WTC11 (cell line): ENCODE results near the gene ITGA8. TPM values are rescaled to one million over a fixed set of nuclear protein-coding genes. Genes with fewer than 3 reads are reported as not detected.

Source experiments
- ATAC-seq: fragments of 200-7000 bp; cut with Tn5 transposase; 2 replicates; pipeline ENCODE4 v1.10.0; 2021; ENCODE audit warnings: mild to moderate bottlenecking, moderate library complexity
- CTCF ChIA-PET: fragments of 300-600 bp; sonication (Branson Sonifier 250); formaldehyde crosslinking; loops from one replicate; lab custom pipeline; 2021; ENCODE audit warnings: antibody characterized with exemption; lab: Charles Lee
- POLR2A ChIA-PET: fragments of 350-600 bp; sonication (Branson Sonifier 250); formaldehyde crosslinking; loops from one replicate; lab custom pipeline; 2021; ENCODE audit warnings: antibody characterized with exemption; lab: Charles Lee
- DNase-seq: peaks from one replicate; pipeline ENCODE4 v3.0.0; 2021; ENCODE audit warnings: low spot score
- H3K27ac Mint-ChIP-seq: 2 replicates; pipeline ENCODE4 v1.8.0; 2021; ENCODE audit warnings: mixed read lengths
- H3K27me3 Mint-ChIP-seq: 2 replicates; pipeline ENCODE4 v1.8.0; 2021; ENCODE audit warnings: low read depth, mild to moderate bottlenecking, moderate library complexity, mixed read lengths
- H3K36me3 Mint-ChIP-seq: 2 replicates; pipeline ENCODE4 v1.8.0; 2021; ENCODE audit warnings: mixed read lengths
- H3K4me1 Mint-ChIP-seq: 2 replicates; pipeline ENCODE4 v1.8.0; 2022; ENCODE audit warnings: mixed read lengths
- H3K4me3 Mint-ChIP-seq: 2 replicates; pipeline ENCODE4 v1.8.0; 2021; ENCODE audit warnings: mild to moderate bottlenecking, moderate library complexity, mixed read lengths
- H3K9me3 Mint-ChIP-seq: 2 replicates; pipeline ENCODE4 v1.8.0; 2021; ENCODE audit warnings: mixed read lengths
- FOXJ3 ChIP-seq: sonication (generic); formaldehyde crosslinking; IDR thresholded peaks from 2 replicates; pipeline ENCODE4 v1.9.0; 2021; ENCODE audit warnings: missing genetic modification reagents, mild to moderate bottlenecking, borderline replicate concordance
- NFATC4 ChIP-seq: fragments of 250-450 bp; sonication (Bioruptor Pico); IDR thresholded peaks from 2 replicates; pipeline ENCODE4 v1.9.0; 2021; ENCODE audit warnings: mild to moderate bottlenecking
- NR1H2 ChIP-seq: sonication (generic); formaldehyde crosslinking; IDR thresholded peaks from 2 replicates; pipeline ENCODE4 v1.9.0; 2021; ENCODE audit warnings: mild to moderate bottlenecking, moderate library complexity, missing genetic modification reagents
- PRRX2 ChIP-seq: fragments of 250-450 bp; sonication (Bioruptor Pico); IDR thresholded peaks from 2 replicates; pipeline ENCODE4 v1.8.0; 2021; ENCODE audit warnings: mild to moderate bottlenecking
- RORB ChIP-seq: fragments of 250-450 bp; sonication (Bioruptor Pico); IDR thresholded peaks from 2 replicates; pipeline ENCODE4 v1.9.0; 2021; ENCODE audit warnings: mild to moderate bottlenecking
- SMAD3 ChIP-seq: sonication (generic); formaldehyde crosslinking; IDR thresholded peaks from 2 replicates; pipeline ENCODE4 v1.8.0; 2022; ENCODE audit warnings: missing genetic modification reagents, mild to moderate bottlenecking, borderline replicate concordance
- TEAD4 ChIP-seq: sonication (generic); formaldehyde crosslinking; IDR thresholded peaks from 2 replicates; pipeline ENCODE4 v1.8.0; 2022; ENCODE audit warnings: mild to moderate bottlenecking, missing genetic modification reagents
- TP53 ChIP-seq: sonication (generic); formaldehyde crosslinking; IDR thresholded peaks from 2 replicates; pipeline ENCODE4 v1.8.1; 2023; ENCODE audit warnings: mild to moderate bottlenecking, missing genetic modification reagents
- ZNF121 ChIP-seq: sonication (generic); formaldehyde crosslinking; IDR thresholded peaks from 2 replicates; pipeline ENCODE4 v1.8.0; 2023; ENCODE audit warnings: missing genetic modification reagents
- ZNF317 ChIP-seq: sonication (generic); formaldehyde crosslinking; IDR thresholded peaks from 2 replicates; pipeline ENCODE4 v1.8.1; 2023; ENCODE audit warnings: low read depth, mild to moderate bottlenecking, moderate library complexity, missing genetic modification reagents, borderline replicate concordance
- total RNA-seq: library from RNA; stranded (reverse); gene quantifications from 3 replicates; pipeline ENCODE4 v1.2.3, GENCODE V29; 2021
- TF ChIP-seq, protein P1 (sequence below): sonication (generic); formaldehyde crosslinking; IDR thresholded peaks from 2 replicates; pipeline ENCODE4 v1.8.1; 2022; ENCODE audit warnings: missing genetic modification reagents, borderline replicate concordance
- TF ChIP-seq, protein P2 (sequence below): fragments of 250-450 bp; sonication (Bioruptor Pico); IDR thresholded peaks from 2 replicates; pipeline ENCODE4 v1.9.0; 2021; ENCODE audit warnings: mild to moderate bottlenecking, borderline replicate concordance
- TF ChIP-seq, protein P3 (sequence below): sonication (generic); formaldehyde crosslinking; IDR thresholded peaks from 2 replicates; pipeline ENCODE4 v1.8.0; 2022; ENCODE audit warnings: missing genetic modification reagents
- TF ChIP-seq, protein P4 (sequence below): sonication (generic); formaldehyde crosslinking; IDR thresholded peaks from 2 replicates; pipeline ENCODE4 v1.8.0; 2022; ENCODE audit warnings: mild to moderate bottlenecking, missing genetic modification reagents
- TF ChIP-seq, protein P5 (sequence below): sonication (generic); formaldehyde crosslinking; IDR thresholded peaks from 2 replicates; pipeline ENCODE4 v1.8.0; 2022; ENCODE audit warnings: mild to moderate bottlenecking, missing genetic modification reagents
- TF ChIP-seq, protein P6 (sequence below): fragments of 250-450 bp; sonication (Bioruptor Pico); IDR thresholded peaks from 2 replicates; pipeline ENCODE4 v1.9.0; 2021; ENCODE audit warnings: mild to moderate bottlenecking
- TF ChIP-seq, protein P7 (sequence below): sonication (generic); formaldehyde crosslinking; IDR thresholded peaks from 2 replicates; pipeline ENCODE4 v1.8.0; 2022; ENCODE audit warnings: mild to moderate bottlenecking, missing genetic modification reagents

Gene ITGA8
- total RNA-seq, 1 experiment from 2014 or later: not detected

DNA sequence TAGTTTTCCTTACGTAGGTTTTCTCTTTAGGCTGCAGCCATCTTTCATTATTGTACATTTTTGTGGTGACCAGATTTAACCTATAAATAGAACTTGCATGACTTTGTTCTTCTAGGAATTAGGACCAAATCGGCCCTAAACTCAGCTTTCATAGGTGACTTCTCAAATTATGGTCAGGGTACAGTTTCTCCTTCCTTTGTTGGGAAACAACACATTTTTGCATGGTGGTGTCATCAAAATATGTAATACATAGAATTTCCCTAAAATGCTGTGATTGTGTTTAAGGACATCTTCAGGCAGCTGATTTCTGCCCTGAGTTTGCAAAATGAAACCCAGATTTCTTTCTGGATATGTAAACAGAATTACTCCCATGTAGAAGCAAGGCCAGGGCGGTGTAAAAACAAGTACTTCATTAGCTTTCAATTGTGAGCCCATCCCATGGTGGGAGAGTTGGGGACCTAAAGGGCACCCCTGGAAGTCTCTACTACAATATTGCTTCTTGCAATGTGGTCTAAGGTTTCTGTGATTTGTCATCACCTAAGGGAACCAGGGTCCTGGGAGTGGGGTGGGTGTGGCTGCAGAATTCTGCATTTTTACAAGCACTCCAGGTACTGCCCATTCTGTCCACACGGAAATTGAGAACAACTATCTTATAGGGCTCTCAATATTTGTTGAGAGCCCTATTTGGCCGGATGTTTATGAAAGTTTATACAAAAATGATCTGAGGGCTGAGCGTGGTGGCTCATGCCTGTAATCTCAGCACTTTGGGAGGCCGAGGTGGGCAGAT, 227.7 kb downstream of the ITGA8 start (continued):
- TF ChIP-seq, protein P1, sequence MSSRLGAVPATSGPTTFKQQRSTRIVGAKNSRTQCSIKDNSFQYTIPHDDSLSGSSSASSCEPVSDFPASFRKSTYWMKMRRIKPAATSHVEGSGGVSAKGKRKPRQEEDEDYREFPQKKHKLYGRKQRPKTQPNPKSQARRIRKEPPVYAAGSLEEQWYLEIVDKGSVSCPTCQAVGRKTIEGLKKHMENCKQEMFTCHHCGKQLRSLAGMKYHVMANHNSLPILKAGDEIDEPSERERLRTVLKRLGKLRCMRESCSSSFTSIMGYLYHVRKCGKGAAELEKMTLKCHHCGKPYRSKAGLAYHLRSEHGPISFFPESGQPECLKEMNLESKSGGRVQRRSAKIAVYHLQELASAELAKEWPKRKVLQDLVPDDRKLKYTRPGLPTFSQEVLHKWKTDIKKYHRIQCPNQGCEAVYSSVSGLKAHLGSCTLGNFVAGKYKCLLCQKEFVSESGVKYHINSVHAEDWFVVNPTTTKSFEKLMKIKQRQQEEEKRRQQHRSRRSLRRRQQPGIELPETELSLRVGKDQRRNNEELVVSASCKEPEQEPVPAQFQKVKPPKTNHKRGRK (CRISPR knock-in tag): no peak
- TF ChIP-seq NR1H2: no peak
- TF ChIP-seq, protein P2, sequence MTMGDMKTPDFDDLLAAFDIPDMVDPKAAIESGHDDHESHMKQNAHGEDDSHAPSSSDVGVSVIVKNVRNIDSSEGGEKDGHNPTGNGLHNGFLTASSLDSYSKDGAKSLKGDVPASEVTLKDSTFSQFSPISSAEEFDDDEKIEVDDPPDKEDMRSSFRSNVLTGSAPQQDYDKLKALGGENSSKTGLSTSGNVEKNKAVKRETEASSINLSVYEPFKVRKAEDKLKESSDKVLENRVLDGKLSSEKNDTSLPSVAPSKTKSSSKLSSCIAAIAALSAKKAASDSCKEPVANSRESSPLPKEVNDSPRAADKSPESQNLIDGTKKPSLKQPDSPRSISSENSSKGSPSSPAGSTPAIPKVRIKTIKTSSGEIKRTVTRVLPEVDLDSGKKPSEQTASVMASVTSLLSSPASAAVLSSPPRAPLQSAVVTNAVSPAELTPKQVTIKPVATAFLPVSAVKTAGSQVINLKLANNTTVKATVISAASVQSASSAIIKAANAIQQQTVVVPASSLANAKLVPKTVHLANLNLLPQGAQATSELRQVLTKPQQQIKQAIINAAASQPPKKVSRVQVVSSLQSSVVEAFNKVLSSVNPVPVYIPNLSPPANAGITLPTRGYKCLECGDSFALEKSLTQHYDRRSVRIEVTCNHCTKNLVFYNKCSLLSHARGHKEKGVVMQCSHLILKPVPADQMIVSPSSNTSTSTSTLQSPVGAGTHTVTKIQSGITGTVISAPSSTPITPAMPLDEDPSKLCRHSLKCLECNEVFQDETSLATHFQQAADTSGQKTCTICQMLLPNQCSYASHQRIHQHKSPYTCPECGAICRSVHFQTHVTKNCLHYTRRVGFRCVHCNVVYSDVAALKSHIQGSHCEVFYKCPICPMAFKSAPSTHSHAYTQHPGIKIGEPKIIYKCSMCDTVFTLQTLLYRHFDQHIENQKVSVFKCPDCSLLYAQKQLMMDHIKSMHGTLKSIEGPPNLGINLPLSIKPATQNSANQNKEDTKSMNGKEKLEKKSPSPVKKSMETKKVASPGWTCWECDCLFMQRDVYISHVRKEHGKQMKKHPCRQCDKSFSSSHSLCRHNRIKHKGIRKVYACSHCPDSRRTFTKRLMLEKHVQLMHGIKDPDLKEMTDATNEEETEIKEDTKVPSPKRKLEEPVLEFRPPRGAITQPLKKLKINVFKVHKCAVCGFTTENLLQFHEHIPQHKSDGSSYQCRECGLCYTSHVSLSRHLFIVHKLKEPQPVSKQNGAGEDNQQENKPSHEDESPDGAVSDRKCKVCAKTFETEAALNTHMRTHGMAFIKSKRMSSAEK (CRISPR knock-in tag): no peak
- TF ChIP-seq, protein P3, sequence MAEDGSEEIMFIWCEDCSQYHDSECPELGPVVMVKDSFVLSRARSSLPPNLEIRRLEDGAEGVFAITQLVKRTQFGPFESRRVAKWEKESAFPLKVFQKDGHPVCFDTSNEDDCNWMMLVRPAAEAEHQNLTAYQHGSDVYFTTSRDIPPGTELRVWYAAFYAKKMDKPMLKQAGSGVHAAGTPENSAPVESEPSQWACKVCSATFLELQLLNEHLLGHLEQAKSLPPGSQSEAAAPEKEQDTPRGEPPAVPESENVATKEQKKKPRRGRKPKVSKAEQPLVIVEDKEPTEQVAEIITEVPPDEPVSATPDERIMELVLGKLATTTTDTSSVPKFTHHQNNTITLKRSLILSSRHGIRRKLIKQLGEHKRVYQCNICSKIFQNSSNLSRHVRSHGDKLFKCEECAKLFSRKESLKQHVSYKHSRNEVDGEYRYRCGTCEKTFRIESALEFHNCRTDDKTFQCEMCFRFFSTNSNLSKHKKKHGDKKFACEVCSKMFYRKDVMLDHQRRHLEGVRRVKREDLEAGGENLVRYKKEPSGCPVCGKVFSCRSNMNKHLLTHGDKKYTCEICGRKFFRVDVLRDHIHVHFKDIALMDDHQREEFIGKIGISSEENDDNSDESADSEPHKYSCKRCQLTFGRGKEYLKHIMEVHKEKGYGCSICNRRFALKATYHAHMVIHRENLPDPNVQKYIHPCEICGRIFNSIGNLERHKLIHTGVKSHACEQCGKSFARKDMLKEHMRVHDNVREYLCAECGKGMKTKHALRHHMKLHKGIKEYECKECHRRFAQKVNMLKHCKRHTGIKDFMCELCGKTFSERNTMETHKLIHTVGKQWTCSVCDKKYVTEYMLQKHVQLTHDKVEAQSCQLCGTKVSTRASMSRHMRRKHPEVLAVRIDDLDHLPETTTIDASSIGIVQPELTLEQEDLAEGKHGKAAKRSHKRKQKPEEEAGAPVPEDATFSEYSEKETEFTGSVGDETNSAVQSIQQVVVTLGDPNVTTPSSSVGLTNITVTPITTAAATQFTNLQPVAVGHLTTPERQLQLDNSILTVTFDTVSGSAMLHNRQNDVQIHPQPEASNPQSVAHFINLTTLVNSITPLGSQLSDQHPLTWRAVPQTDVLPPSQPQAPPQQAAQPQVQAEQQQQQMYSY (CRISPR knock-in tag): no peak
- no peak for TF ChIP-seq FOXJ3 (CRISPR knock-in tag)
- no peak for TF ChIP-seq NFATC4
- no peak for TF ChIP-seq TEAD4 (CRISPR knock-in tag)
- TF ChIP-seq ZNF121 (CRISPR knock-in tag): no peak
- no peak for TF ChIP-seq TP53
- TF ChIP-seq SMAD3 (CRISPR knock-in tag): no peak
- TF ChIP-seq, protein P4, sequence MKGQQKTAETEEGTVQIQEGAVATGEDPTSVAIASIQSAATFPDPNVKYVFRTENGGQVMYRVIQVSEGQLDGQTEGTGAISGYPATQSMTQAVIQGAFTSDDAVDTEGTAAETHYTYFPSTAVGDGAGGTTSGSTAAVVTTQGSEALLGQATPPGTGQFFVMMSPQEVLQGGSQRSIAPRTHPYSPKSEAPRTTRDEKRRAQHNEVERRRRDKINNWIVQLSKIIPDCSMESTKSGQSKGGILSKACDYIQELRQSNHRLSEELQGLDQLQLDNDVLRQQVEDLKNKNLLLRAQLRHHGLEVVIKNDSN (CRISPR knock-in tag): no peak

DNA sequence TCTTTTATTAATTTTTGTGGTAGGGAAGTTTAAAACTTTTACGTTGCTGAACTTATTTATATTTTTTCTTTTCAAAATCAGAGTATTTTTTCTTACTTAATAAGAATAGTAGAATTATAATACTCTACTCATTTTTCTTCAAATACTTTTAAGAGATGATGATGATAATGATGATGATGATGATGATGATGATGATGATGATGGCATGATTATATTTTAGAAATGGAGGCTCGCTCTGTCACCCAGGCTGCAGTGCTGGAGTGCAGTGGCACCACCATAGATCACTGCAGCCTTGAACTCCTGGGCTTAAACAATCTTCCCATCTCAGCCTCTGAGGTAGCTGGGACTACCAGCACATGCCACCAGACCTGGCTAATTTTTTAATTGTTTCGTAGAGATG, 230.3 kb downstream of the ITGA8 start:
- ChIA-PET CTCF (interaction anchor here (0.7 kb wide), 1 partner anchor 96 kb away, joined by 3 read pairs; no protein-coding TSS in a partner anchor), POLR2A (no interaction called here)
- H3K4me1 Mint-ChIP-seq: peaks cover under 1% of the 10 kb centered on the region; the same call in 1 of the 2 replicates
- no peak overlapping the region for H3K27ac Mint-ChIP-seq
- no peak overlapping the region for H3K4me3 Mint-ChIP-seq
- H3K9me3 Mint-ChIP-seq: no peaks in the 10 kb centered on the region
- no peak for TF ChIP-seq RORB (CRISPR knock-in tag)
- no peak for DNase-seq
- ATAC-seq: no peak
- no peaks in the 10 kb centered on the region for H3K36me3 Mint-ChIP-seq
- peaks cover 2% of the 10 kb centered on the region for H3K27me3 Mint-ChIP-seq

DNA sequence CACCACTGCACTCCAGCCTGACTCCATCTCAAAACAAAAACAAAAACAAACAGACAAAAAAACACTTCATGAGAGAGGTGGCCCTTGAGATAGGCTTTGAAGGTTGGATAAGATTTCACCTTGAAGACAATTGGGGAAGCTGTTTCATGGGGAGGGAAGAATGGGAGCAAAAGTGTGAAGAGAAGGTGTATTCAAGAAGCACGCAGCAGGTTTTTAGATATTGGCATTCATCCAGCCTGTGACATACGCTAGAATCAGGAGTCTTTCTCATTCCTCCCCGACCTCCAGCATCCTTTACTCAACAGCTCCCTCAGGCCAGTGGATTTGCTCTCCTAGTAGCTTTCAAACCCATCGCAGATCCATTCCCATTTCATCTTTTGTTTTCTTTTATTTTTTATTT, 232.3 kb downstream of the ITGA8 start:
- POLR2A ChIA-PET: no interaction called here
- no peaks in the 10 kb centered on the region for H3K36me3 Mint-ChIP-seq
- no peak for TF ChIP-seq ZNF317 (CRISPR knock-in tag)
- TF ChIP-seq, protein P5, sequence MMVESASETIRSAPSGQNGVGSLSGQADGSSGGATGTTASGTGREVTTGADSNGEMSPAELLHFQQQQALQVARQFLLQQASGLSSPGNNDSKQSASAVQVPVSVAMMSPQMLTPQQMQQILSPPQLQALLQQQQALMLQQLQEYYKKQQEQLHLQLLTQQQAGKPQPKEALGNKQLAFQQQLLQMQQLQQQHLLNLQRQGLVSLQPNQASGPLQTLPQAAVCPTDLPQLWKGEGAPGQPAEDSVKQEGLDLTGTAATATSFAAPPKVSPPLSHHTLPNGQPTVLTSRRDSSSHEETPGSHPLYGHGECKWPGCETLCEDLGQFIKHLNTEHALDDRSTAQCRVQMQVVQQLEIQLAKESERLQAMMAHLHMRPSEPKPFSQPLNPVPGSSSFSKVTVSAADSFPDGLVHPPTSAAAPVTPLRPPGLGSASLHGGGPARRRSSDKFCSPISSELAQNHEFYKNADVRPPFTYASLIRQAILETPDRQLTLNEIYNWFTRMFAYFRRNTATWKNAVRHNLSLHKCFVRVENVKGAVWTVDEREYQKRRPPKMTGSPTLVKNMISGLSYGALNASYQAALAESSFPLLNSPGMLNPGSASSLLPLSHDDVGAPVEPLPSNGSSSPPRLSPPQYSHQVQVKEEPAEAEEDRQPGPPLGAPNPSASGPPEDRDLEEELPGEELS: no peak
- TF ChIP-seq, protein P6, sequence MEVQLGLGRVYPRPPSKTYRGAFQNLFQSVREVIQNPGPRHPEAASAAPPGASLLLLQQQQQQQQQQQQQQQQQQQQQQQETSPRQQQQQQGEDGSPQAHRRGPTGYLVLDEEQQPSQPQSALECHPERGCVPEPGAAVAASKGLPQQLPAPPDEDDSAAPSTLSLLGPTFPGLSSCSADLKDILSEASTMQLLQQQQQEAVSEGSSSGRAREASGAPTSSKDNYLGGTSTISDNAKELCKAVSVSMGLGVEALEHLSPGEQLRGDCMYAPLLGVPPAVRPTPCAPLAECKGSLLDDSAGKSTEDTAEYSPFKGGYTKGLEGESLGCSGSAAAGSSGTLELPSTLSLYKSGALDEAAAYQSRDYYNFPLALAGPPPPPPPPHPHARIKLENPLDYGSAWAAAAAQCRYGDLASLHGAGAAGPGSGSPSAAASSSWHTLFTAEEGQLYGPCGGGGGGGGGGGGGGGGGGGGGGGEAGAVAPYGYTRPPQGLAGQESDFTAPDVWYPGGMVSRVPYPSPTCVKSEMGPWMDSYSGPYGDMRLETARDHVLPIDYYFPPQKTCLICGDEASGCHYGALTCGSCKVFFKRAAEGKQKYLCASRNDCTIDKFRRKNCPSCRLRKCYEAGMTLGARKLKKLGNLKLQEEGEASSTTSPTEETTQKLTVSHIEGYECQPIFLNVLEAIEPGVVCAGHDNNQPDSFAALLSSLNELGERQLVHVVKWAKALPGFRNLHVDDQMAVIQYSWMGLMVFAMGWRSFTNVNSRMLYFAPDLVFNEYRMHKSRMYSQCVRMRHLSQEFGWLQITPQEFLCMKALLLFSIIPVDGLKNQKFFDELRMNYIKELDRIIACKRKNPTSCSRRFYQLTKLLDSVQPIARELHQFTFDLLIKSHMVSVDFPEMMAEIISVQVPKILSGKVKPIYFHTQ: no peak
- no peak for TF ChIP-seq PRRX2 (CRISPR knock-in tag)
- no peak for TF ChIP-seq SMAD3 (CRISPR knock-in tag)
- TF ChIP-seq, protein P7, sequence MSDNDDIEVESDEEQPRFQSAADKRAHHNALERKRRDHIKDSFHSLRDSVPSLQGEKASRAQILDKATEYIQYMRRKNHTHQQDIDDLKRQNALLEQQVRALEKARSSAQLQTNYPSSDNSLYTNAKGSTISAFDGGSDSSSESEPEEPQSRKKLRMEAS (CRISPR knock-in tag): no peak

More for the DNA sequence above, 232.3 kb downstream of the ITGA8 start:
- ATAC-seq (no peak), DNase-seq (no peak)
- Mint-ChIP-seq H3K9me3 (no peaks in the 10 kb centered on the region), H3K27ac (no peak overlapping the region), H3K27me3 (peaks cover 6% of the 10 kb centered on the region), H3K4me3 (no peak overlapping the region), H3K4me1 (no peaks in the 10 kb centered on the region)
- CTCF ChIA-PET: no interaction called here
